H9 (cell line): ENCODE measurements around the gene DMAC2L. TPM values are rescaled to one million over a fixed set of nuclear protein-coding genes. Genes with fewer than 3 reads are reported as not detected.
A peak's percentile ranks its signal among the peaks of the same experiment; 100 is the strongest.

Experiments
- DNase-seq: peaks from one replicate; pipeline ENCODE4 v3.0.0-alpha.2; 2017
- H2AFZ ChIP-seq: one replicate; pipeline ENCODE4 v1.6.1; 2013; ENCODE audit warnings: mild to moderate bottlenecking, low read length, control low read depth, moderate library complexity
- H2AK5ac ChIP-seq: 2 replicates; pipeline ENCODE4 v1.6.1; 2013; ENCODE audit warnings: low read length, control low read depth, mixed read lengths; ENCODE audit not compliant: insufficient read length
- H2BK120ac ChIP-seq: one replicate; pipeline ENCODE4 v1.6.1; 2013; ENCODE audit warnings: low read depth, mild to moderate bottlenecking, low read length, control low read depth, inconsistent platforms; ENCODE audit not compliant: poor library complexity, severe bottlenecking
- H2BK12ac ChIP-seq: 2 replicates; pipeline ENCODE4 v1.6.1; 2013; ENCODE audit warnings: low read length, control low read depth, mixed read lengths, low read depth; ENCODE audit not compliant: insufficient read length
- H2BK15ac ChIP-seq: 2 replicates; pipeline ENCODE4 v1.6.1; 2013; ENCODE audit warnings: low read depth, low read length, control low read depth
- H2BK20ac ChIP-seq: one replicate; pipeline ENCODE4 v1.6.1; 2013; ENCODE audit warnings: low read depth, mild to moderate bottlenecking, low read length, control low read depth, inconsistent platforms; ENCODE audit not compliant: poor library complexity, severe bottlenecking
- H2BK5ac ChIP-seq: 2 replicates; pipeline ENCODE4 v1.6.1; 2013; ENCODE audit warnings: low read length, control low read depth, mixed read lengths; ENCODE audit not compliant: insufficient read length
- H3K14ac ChIP-seq: 2 replicates; pipeline ENCODE4 v1.6.1; 2013; ENCODE audit warnings: low read length, control low read depth; ENCODE audit not compliant: insufficient read depth
- H3K18ac ChIP-seq: 2 replicates; pipeline ENCODE4 v1.6.1; 2013; ENCODE audit warnings: low read depth, mild to moderate bottlenecking, mixed read lengths, low read length, control low read depth; ENCODE audit not compliant: insufficient read length
- H3K23ac ChIP-seq: 2 replicates; pipeline ENCODE4 v1.6.1; 2013; ENCODE audit warnings: low read length, control low read depth, mixed read lengths, low read depth; ENCODE audit not compliant: insufficient read length
- H3K23me2 ChIP-seq: 2 replicates; pipeline ENCODE4 v1.6.1; 2013; ENCODE audit warnings: low read depth, mild to moderate bottlenecking, mixed read lengths, low read length, control low read depth; ENCODE audit not compliant: insufficient read length, poor library complexity, severe bottlenecking
- H3K27ac ChIP-seq: 2 replicates; pipeline ENCODE4 v1.5.1; 2013; ENCODE audit warnings: low read length, control low read depth, mixed read lengths, low read depth; ENCODE audit not compliant: insufficient read length
- H3K27me3 ChIP-seq: 2 replicates; pipeline ENCODE4 v1.6.1; 2013; ENCODE audit warnings: low read length, control low read depth, inconsistent platforms; ENCODE audit not compliant: insufficient read depth
- H3K4ac ChIP-seq: 2 replicates; pipeline ENCODE4 v1.6.1; 2013; ENCODE audit warnings: low read depth, mild to moderate bottlenecking, control low read depth, inconsistent platforms, low read length, moderate library complexity
- H3K4me1 ChIP-seq: 2 replicates; pipeline ENCODE4 v1.6.1; 2013; ENCODE audit warnings: low read length, control low read depth, inconsistent platforms; ENCODE audit not compliant: insufficient read depth
- H3K4me2 ChIP-seq: 2 replicates; pipeline ENCODE4 v1.6.1; 2013; ENCODE audit warnings: low read length, control low read depth, mixed read lengths; ENCODE audit not compliant: insufficient read length, insufficient read depth
- H3K56ac ChIP-seq: 2 replicates; pipeline ENCODE4 v1.6.1; 2013; ENCODE audit warnings: low read depth, mild to moderate bottlenecking, mixed read lengths, low read length, control low read depth; ENCODE audit not compliant: insufficient read length
- H3K79me1 ChIP-seq: 2 replicates; pipeline ENCODE4 v1.6.1; 2013; ENCODE audit warnings: low read depth, mild to moderate bottlenecking, moderate library complexity, low read length, control low read depth, inconsistent platforms; ENCODE audit not compliant: insufficient read depth, poor library complexity, severe bottlenecking
- H3K79me2 ChIP-seq: 2 replicates; pipeline ENCODE4 v1.6.1; 2013; ENCODE audit warnings: low read length, control low read depth, inconsistent platforms; ENCODE audit not compliant: insufficient read depth
- H3K9ac ChIP-seq: 2 replicates; pipeline ENCODE4 v1.6.1; 2013; ENCODE audit warnings: low read length, control low read depth, mixed read lengths; ENCODE audit not compliant: insufficient read length; ENCODE audit errors: extremely low read depth
- H3K9me3 ChIP-seq: one replicate; pipeline ENCODE4 v1.6.1; 2013; ENCODE audit warnings: low read depth, low read length, inconsistent platforms; ENCODE audit not compliant: control insufficient read depth
- H3T11ph ChIP-seq: one replicate; pipeline ENCODE4 v1.6.1; 2013; ENCODE audit warnings: mild to moderate bottlenecking, low read length, control low read depth, inconsistent platforms
- H4K20me1 ChIP-seq: one replicate; pipeline ENCODE4 v1.6.1; 2013; ENCODE audit not compliant: control insufficient read depth, insufficient read length, insufficient read depth
- H4K5ac ChIP-seq: 2 replicates; pipeline ENCODE4 v1.6.1; 2013; ENCODE audit warnings: low read depth, mild to moderate bottlenecking, mixed read lengths, low read length, control low read depth; ENCODE audit not compliant: insufficient read length
- H4K8ac ChIP-seq: replicated peaks from 2 replicates; pipeline ENCODE4 v1.6.1; 2013; ENCODE audit warnings: low read length, control low read depth, mixed read lengths, low read depth; ENCODE audit not compliant: insufficient read length
- H4K91ac ChIP-seq: 2 replicates; pipeline ENCODE4 v1.6.1; 2013; ENCODE audit warnings: low read depth, mild to moderate bottlenecking, moderate library complexity, mixed read lengths, low read length, control low read depth; ENCODE audit not compliant: insufficient read length
- H3K27ac Mint-ChIP-seq, 3 experiments: 2 replicates in 2 of 3; 3 replicates in 1 of 3; pipeline ENCODE4 v1.8.0; 2020 to 2021; ENCODE audit warnings: mixed read lengths in 3 of 3, mild to moderate bottlenecking in 1 of 3, moderate library complexity in 1 of 3
- H3K27me3 Mint-ChIP-seq: 2 replicates; pipeline ENCODE4 v1.8.0; 2021; ENCODE audit warnings: low read depth, mild to moderate bottlenecking, moderate library complexity, mixed read lengths
- H3K36me3 Mint-ChIP-seq, 3 experiments: 2 replicates in 2 of 3; 3 replicates in 1 of 3; pipeline ENCODE4 v1.8.0; 2020 to 2021; ENCODE audit warnings: low read depth in 3 of 3, mixed read lengths in 3 of 3; ENCODE audit not compliant: insufficient read depth in 1 of 3
- H3K4me1 Mint-ChIP-seq, 2 experiments: 2 replicates each; pipeline ENCODE4 v1.8.0; 2020; ENCODE audit warnings: mixed read lengths in 2 of 2
- H3K4me3 Mint-ChIP-seq, 2 experiments: 2 replicates in 1 of 2; 3 replicates in 1 of 2; pipeline ENCODE4 v1.8.0; 2020 to 2021; ENCODE audit warnings: mild to moderate bottlenecking in 2 of 2, mixed read lengths in 2 of 2, moderate library complexity in 1 of 2
- H3K9me3 Mint-ChIP-seq, 2 experiments: 2 replicates in 1 of 2; 3 replicates in 1 of 2; pipeline ENCODE4 v1.8.0; 2020; ENCODE audit warnings: mild to moderate bottlenecking in 2 of 2, mixed read lengths in 2 of 2, moderate library complexity in 1 of 2
- WGBS: extraction: QIAGEN DNeasy Blood & Tissue Kit; methylation state at CpG from one replicate; pipeline ENCODE4 v1.1.7; 2013; ENCODE audit warnings: missing lambda C conversion rate, low lambda C conversion rate, mixed read lengths; ENCODE audit not compliant: insufficient read length; ENCODE audit errors: extremely low coverage; 5-methylcytosine and 5-hydroxymethylcytosine counted together
- total RNA-seq: library from RNA; stranded (reverse); gene quantifications from 2 replicates; pipeline ENCODE4 v1.2.1, GENCODE V29; 2021
- TF ChIP-seq, protein P1 (sequence below): fragments of 200-600 bp; sonication (generic); conservative IDR thresholded peaks from 3 replicates; pipeline ENCODE4 v1.8.0; 2021; ENCODE audit warnings: antibody characterized with exemption, mild to moderate bottlenecking

DMAC2L gene
- total RNA-seq, 1 experiment from 2014 or later: 22.4 TPM

DNA sequence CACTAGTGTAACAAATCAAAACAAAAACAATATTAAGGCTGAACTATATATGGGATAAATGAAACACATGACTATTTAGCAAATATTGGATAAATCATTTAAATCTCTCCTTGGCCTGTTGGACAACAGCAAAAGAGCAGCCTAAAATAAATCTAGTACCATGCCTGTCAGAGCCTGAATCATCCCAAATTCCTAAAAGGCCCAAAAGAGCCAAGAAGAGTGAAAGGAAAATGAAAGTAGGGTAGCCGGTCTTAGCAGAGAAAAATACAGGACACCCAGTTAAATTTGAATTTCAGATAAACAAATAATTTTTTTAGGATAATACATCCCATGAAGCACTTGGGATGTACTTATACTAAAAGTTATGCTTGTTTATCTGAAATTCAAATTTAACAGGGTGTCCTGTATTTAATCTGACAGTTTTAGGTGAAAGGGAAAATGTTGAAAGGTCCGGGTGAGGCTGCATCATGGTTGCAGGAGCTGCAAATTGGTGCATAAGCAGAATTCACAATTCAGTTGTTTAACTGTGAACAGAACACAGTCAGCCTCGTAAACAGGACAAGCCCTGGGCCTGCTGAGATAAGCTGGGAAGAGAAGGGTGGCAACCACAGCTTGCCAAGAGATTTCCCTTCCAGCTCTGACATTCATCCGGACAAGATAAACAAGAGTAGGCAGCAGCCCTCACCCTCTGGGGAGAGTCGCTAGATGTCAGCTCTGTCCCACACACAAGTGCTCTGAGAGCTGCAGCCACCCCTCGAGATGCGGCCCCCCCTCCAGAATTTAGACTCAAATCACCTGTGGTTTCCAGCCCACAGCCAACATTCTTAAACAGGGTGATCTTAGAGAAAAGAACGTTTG lies 30.3 kb downstream of the DMAC2L start:
- no peak overlapping the region for H2BK120ac ChIP-seq
- H3K79me2 ChIP-seq: no peaks in the 10 kb centered on the region
- peak; percentile 55 for DNase-seq
- no peak overlapping the region for H3K23ac ChIP-seq
- no peaks in the 10 kb centered on the region for H3K23me2 ChIP-seq
- Mint-ChIP-seq H3K36me3 (no peaks in the 10 kb centered on the region), H3K27ac (peak overlapping the region in 2 of 3 experiments; percentile 62; a peak in 1 of 7 replicates), H3K4me3 (no peak overlapping the region), H3K27me3 (no peaks in the 10 kb centered on the region; the same call in 1 of the 2 replicates), H3K4me1 (peaks cover 7 to 23% of the 10 kb centered on the region in 2 experiments), H3K9me3 (no peaks in the 10 kb centered on the region)
- H3K4me2 ChIP-seq: no peak overlapping the region
- H3K27ac ChIP-seq: no peak overlapping the region
- H2AK5ac ChIP-seq: no peak overlapping the region
- no peak overlapping the region for H3K9ac ChIP-seq
- H4K5ac ChIP-seq: no peak overlapping the region
- H4K20me1 ChIP-seq: no peaks in the 10 kb centered on the region
- H3T11ph ChIP-seq: no peak overlapping the region
- H3K79me1 ChIP-seq: no peaks in the 10 kb centered on the region
- H2AFZ ChIP-seq: no peak overlapping the region
- H2BK5ac ChIP-seq: no peak overlapping the region
- H2BK12ac ChIP-seq: no peak overlapping the region
- no CpG with 5 or more reads among the region's 8 CpGs for WGBS
- no peak overlapping the region for H3K4ac ChIP-seq
- H2BK15ac ChIP-seq: no peak overlapping the region
- no peaks in the 10 kb centered on the region for H3K27me3 ChIP-seq
- no peak overlapping the region for H4K8ac ChIP-seq
- no peak overlapping the region for H2BK20ac ChIP-seq
- TF ChIP-seq, protein P1, sequence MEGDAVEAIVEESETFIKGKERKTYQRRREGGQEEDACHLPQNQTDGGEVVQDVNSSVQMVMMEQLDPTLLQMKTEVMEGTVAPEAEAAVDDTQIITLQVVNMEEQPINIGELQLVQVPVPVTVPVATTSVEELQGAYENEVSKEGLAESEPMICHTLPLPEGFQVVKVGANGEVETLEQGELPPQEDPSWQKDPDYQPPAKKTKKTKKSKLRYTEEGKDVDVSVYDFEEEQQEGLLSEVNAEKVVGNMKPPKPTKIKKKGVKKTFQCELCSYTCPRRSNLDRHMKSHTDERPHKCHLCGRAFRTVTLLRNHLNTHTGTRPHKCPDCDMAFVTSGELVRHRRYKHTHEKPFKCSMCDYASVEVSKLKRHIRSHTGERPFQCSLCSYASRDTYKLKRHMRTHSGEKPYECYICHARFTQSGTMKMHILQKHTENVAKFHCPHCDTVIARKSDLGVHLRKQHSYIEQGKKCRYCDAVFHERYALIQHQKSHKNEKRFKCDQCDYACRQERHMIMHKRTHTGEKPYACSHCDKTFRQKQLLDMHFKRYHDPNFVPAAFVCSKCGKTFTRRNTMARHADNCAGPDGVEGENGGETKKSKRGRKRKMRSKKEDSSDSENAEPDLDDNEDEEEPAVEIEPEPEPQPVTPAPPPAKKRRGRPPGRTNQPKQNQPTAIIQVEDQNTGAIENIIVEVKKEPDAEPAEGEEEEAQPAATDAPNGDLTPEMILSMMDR: peak; percentile 43; the same call in 2 of the 3 replicates
- no peak overlapping the region for H3K56ac ChIP-seq
- H4K91ac ChIP-seq: no peak overlapping the region
- H3K14ac ChIP-seq: no peak overlapping the region
- H3K9me3 ChIP-seq: no peaks in the 10 kb centered on the region
- no peaks in the 10 kb centered on the region for H3K4me1 ChIP-seq
- H3K18ac ChIP-seq: no peak overlapping the region
